ENCODE results near the gene NR2C2.

GRCh38 chr3:14926592-14926991 is 20.8 kb upstream of the NR2C2 start:
- TF ChIP-seq CTCF (conservative IDR thresholded peaks at IDR 0.05) (no peak), ZFX (IDR thresholded peaks at IDR 0.05) (no peak)
